Karpas-422 (cell line): ENCODE data around the gene TSPYL1. TPM values are rescaled to one million over a fixed set of nuclear protein-coding genes. Genes with fewer than 3 reads are reported as not detected.
"Not testable (repeated sequence)": the region's sequence is repeated elsewhere in the genome, so short reads cannot be mapped to it uniquely, and the experiment has no call there.

ENCODE experiments used
- DNase-seq: peaks from one replicate; pipeline ENCODE4 v3.0.0-alpha.2; 2015
- H2AFZ ChIP-seq: fragments of 200-600 bp; sonication (generic); 2 replicates; pipeline ENCODE4 v1.6.1; 2014; ENCODE audit warnings: antibody characterized with exemption, low read length, mixed read lengths
- H3K27ac ChIP-seq: fragments of 200-600 bp; sonication (generic); 2 replicates; pipeline ENCODE4 v1.5.1; 2014; ENCODE audit warnings: mild to moderate bottlenecking, low read length, moderate library complexity
- H3K27me3 ChIP-seq: fragments of 200-600 bp; sonication (generic); 2 replicates; pipeline ENCODE4 v1.6.1; 2014; ENCODE audit warnings: low read length, mixed read lengths
- H3K36me3 ChIP-seq: fragments of 200-600 bp; sonication (generic); 2 replicates; pipeline ENCODE4 v1.6.1; 2014; ENCODE audit warnings: low read length, mixed read lengths; ENCODE audit not compliant: insufficient read depth
- H3K4me1 ChIP-seq: fragments of 200-600 bp; sonication (generic); 2 replicates; pipeline ENCODE4 v1.6.1; 2014; ENCODE audit warnings: mild to moderate bottlenecking, low read length, mixed read lengths
- H3K4me2 ChIP-seq: fragments of 200-600 bp; sonication (generic); 2 replicates; pipeline ENCODE4 v1.6.1; 2014; ENCODE audit warnings: low read length, low read depth, mild to moderate bottlenecking; ENCODE audit not compliant: poor library complexity, severe bottlenecking
- H3K4me3 ChIP-seq: fragments of 200-600 bp; sonication (generic); 2 replicates; pipeline ENCODE4 v1.5.1; 2014; ENCODE audit warnings: mild to moderate bottlenecking, antibody characterized with exemption, low read length, mixed read lengths
- H3K79me2 ChIP-seq: fragments of 200-600 bp; sonication (generic); 2 replicates; pipeline ENCODE4 v1.6.1; 2014; ENCODE audit warnings: mild to moderate bottlenecking, low read length, mixed read lengths
- H3K9ac ChIP-seq: fragments of 200-600 bp; sonication (generic); 2 replicates; pipeline ENCODE4 v1.6.0; 2014; ENCODE audit warnings: low read length
- H3K9me2 ChIP-seq: fragments of 200-600 bp; sonication (generic), shearing (Covaris generic); replicated peaks from 2 replicates; pipeline ENCODE4 v1.6.0; 2014; ENCODE audit warnings: mild to moderate bottlenecking, low read length, moderate library complexity; ENCODE audit not compliant: insufficient read depth
- H3K9me3 ChIP-seq: fragments of 300-700, 200-600 bp; sonication (generic); 2 replicates; pipeline ENCODE4 v1.6.1; 2014; ENCODE audit warnings: low read length, mixed read lengths
- H4K20me1 ChIP-seq: fragments of 200-600 bp; sonication (generic); 2 replicates; pipeline ENCODE4 v1.6.1; 2014; ENCODE audit warnings: mild to moderate bottlenecking, antibody characterized with exemption, low read length, low read depth; ENCODE audit not compliant: insufficient read depth
- total RNA-seq: library from RNA; depleted of rRNA; stranded (reverse); fragments of >200 nt; shearing (Covaris generic); gene quantifications from 2 replicates; pipeline ENCODE4 v1.2.3, GENCODE V29; 2014; ENCODE audit warnings: low replicate concordance

TSPYL1 gene
- total RNA-seq, 1 experiment from 2014 or later: 46.0 TPM

DNA sequence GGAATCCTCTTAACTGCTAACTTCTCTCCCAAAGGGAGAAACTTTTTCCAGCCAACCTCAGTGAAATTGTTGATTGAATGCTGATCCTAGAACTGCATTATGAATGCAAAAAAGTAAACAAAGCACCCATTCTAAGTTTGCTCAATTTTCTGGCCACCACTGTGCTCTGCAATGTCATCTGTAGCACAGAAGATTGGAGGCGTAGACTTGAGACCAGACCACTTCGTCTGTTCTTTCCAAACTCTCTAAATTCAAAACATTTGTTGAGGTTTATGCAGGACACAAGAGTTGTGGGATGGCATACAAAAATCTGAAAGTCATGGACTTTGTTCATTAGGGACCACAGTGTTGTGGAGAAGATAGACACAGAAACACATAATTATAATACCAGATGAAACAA, 11.1 kb upstream of the TSPYL1 start:
- Histone ChIP-seq H3K27ac (no peak overlapping the region), H3K9me2 (no peaks in the 10 kb centered on the region), H3K4me1 (no peaks in the 10 kb centered on the region), H4K20me1 (no peaks in the 10 kb centered on the region), H3K27me3 (no peaks in the 10 kb centered on the region), H2AFZ (no peak overlapping the region), H3K9me3 (no peaks in the 10 kb centered on the region), H3K4me3 (no peak overlapping the region), H3K4me2 (no peak overlapping the region), H3K36me3 (no peaks in the 10 kb centered on the region), H3K9ac (no peak overlapping the region), H3K79me2 (no peaks in the 10 kb centered on the region)
- DNase-seq: no peak

- DNase-seq: no peak
- no peaks in the 10 kb centered on the region for H3K9me2 ChIP-seq
- H3K27me3 ChIP-seq: no peaks in the 10 kb centered on the region
- H3K9ac ChIP-seq: no peak overlapping the region
- H3K79me2 ChIP-seq: no peaks in the 10 kb centered on the region
- H4K20me1 ChIP-seq: no peaks in the 10 kb centered on the region
- H3K9me3 ChIP-seq: no peaks in the 10 kb centered on the region
- H3K4me2 ChIP-seq: no peak overlapping the region
- no peak overlapping the region for H2AFZ ChIP-seq
- no peaks in the 10 kb centered on the region for H3K36me3 ChIP-seq
- H3K27ac ChIP-seq: no peak overlapping the region
- H3K4me1 ChIP-seq: no peaks in the 10 kb centered on the region
- H3K4me3 ChIP-seq: no peak overlapping the region
Measured at GRCh38 chr6:116289876-116290275, 10.1 kb upstream of the TSPYL1 start.

DNA sequence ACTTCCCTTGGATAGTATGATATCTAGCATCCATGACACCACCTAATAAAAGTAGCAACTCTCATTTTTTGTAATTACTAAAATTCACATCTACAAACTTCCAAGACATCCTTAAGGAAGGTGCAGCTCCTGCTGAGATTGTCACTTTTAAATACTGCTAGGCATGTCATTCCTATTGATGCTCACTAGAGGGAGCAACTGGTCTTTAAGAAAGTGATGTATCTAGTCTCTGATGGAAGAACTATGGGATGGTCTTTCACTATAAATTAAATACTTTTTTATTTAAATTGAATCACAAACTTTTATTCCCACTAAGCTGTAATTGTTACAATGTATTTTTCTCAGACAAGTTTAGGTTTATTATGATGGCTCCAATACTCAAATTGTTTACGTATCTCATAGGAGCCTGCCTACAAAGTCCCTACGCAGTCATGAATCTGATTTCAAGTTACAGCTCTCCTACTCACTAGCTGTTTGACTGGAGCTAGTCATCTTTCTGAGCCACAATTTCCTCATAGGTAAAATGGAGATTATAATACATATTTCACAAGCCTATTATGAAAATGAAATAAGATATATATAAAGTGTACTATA, 8.1 kb upstream of the TSPYL1 start:
- Histone ChIP-seq H4K20me1 (no peaks in the 10 kb centered on the region), H3K27ac (no peak overlapping the region), H3K36me3 (no peaks in the 10 kb centered on the region), H3K4me3 (no peak overlapping the region), H3K4me1 (peaks cover 7% of the 10 kb centered on the region), H3K79me2 (no peaks in the 10 kb centered on the region), H2AFZ (no peak overlapping the region), H3K9me3 (no peaks in the 10 kb centered on the region), H3K4me2 (no peak overlapping the region), H3K27me3 (no peaks in the 10 kb centered on the region), H3K9me2 (no peaks in the 10 kb centered on the region), H3K9ac (no peak overlapping the region)
- DNase-seq: peak; percentile 74

- no peaks in the 10 kb centered on the region for H3K79me2 ChIP-seq
- H4K20me1 ChIP-seq: no peaks in the 10 kb centered on the region
- H3K36me3 ChIP-seq: no peaks in the 10 kb centered on the region
- no peaks in the 10 kb centered on the region for H3K9me3 ChIP-seq
- no peak overlapping the region for H3K27ac ChIP-seq
- H3K4me2 ChIP-seq: no peak overlapping the region
- no peak overlapping the region for H3K4me3 ChIP-seq
- H3K4me1 ChIP-seq: peaks cover 16% of the 10 kb centered on the region
- no peak overlapping the region for H3K9ac ChIP-seq
- DNase-seq: no peak
- H3K9me2 ChIP-seq: no peaks in the 10 kb centered on the region
- H2AFZ ChIP-seq: no peak overlapping the region
- no peaks in the 10 kb centered on the region for H3K27me3 ChIP-seq
Measured at GRCh38 chr6:116286773-116287358, 7.1 kb upstream of the TSPYL1 start.

DNA sequence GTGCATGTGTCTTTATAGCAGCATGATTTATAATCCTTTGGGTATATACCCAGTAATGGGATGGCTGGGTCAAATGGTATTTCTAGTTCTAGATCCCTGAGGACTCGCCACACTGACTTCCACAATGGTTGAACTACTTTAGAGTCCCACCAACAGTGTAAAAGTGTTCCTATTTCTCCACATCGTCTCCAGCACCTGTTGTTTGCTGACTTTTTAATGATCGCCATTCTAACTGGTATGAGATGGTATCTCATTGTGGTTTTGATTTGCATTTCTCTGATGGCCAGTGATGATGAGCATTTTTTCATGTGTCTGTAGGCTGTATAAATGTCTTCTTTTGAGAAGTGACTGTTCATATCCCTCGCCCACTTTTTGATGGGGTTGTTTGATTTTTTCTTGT, 5.3 kb upstream of the TSPYL1 start:
- H4K20me1 ChIP-seq, H3K9ac ChIP-seq, H3K36me3 ChIP-seq, H3K9me3 ChIP-seq, H3K79me2 ChIP-seq, H3K4me2 ChIP-seq, DNase-seq, H3K27ac ChIP-seq, H3K27me3 ChIP-seq, H2AFZ ChIP-seq, H3K9me2 ChIP-seq, H3K4me3 ChIP-seq: not testable (repeated sequence)
- peaks cover 34% of the 10 kb centered on the region for H3K4me1 ChIP-seq

DNA sequence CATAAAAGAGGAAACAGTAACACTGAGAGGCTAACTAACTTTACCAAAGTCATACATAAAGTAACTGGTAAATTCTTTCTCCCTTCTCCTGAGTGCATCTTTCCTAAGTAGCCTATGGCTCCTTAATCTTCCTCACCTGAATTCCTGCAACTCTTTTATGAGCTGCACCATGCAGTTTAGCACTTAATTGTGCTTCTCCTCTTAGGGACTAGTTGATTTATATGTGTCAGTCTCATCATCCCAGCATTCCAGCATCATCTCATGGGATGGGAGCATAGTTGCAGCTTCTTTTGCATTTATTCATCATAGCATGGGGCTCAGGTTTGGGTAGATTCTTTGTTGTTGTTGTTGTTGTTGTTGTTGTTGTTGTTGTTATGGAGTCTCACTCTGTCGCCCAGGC, 3.5 kb upstream of the TSPYL1 start:
- Histone ChIP-seq H3K4me2 (peak overlapping the region; percentile 45), H3K79me2 (peaks cover 22% of the 10 kb centered on the region), H3K9ac (no peak overlapping the region), H3K27ac (no peak overlapping the region), H3K9me2 (no peaks in the 10 kb centered on the region), H3K36me3 (0 out of 2 replicates have a peak, but pooled peaks cover 3% of the 10 kb centered on the region), H2AFZ (peak overlapping the region; percentile 44; the same call in 1 of the 2 replicates), H4K20me1 (peaks cover 11% of the 10 kb centered on the region), H3K27me3 (no peaks in the 10 kb centered on the region), H3K4me1 (peaks cover 40% of the 10 kb centered on the region), H3K4me3 (peak overlapping the region; percentile 16; the same call in 1 of the 2 replicates), H3K9me3 (no peaks in the 10 kb centered on the region)
- no peak for DNase-seq

GRCh38 chr6:116282698-116283097, 3.0 kb upstream of the TSPYL1 start:
- Histone ChIP-seq H3K4me1 (peaks cover 45% of the 10 kb centered on the region), H4K20me1 (peaks cover 16% of the 10 kb centered on the region), H3K36me3 (0 out of 2 replicates have a peak, but pooled peaks cover 8% of the 10 kb centered on the region), H3K27ac (no peak overlapping the region), H2AFZ (peak overlapping the region; percentile 44; the same call in 1 of the 2 replicates), H3K79me2 (peaks cover 27% of the 10 kb centered on the region), H3K4me3 (peak overlapping the region; percentile 16; the same call in 1 of the 2 replicates), H3K9me2 (no peaks in the 10 kb centered on the region), H3K9ac (no peak overlapping the region), H3K27me3 (no peaks in the 10 kb centered on the region), H3K9me3 (no peaks in the 10 kb centered on the region), H3K4me2 (peak overlapping the region; percentile 45)
- DNase-seq: no peak

GRCh38 chr6:116280933-116281316, 1.2 kb upstream of the TSPYL1 start:
- Histone ChIP-seq H3K4me1 (peaks cover 62% of the 10 kb centered on the region), H3K4me3 (peak overlapping the region; percentile 90), H3K79me2 (peaks cover 44% of the 10 kb centered on the region), H3K27ac (no peak overlapping the region), H2AFZ (no peak overlapping the region), H3K9me3 (no peaks in the 10 kb centered on the region), H3K9me2 (no peaks in the 10 kb centered on the region), H3K4me2 (peak overlapping the region; percentile 98), H3K36me3 (peaks cover 19% of the 10 kb centered on the region; the same call in 1 of the 2 replicates), H3K27me3 (no peaks in the 10 kb centered on the region), H3K9ac (peak overlapping the region; percentile 83), H4K20me1 (peaks cover 34% of the 10 kb centered on the region)
- DNase-seq: no peak
